Neural cell (in vitro differentiated cells): ENCODE data around the gene TRAK1. TPM values are rescaled to one million over a fixed set of nuclear protein-coding genes. Genes with fewer than 3 reads are reported as not detected.

Experiments
- H2AFZ ChIP-seq: fragments of 200-600, 300-800 bp; sonication (generic), shearing (Covaris generic); 2 replicates; pipeline ENCODE4 v1.6.0; 2014; ENCODE audit warnings: low read depth, mild to moderate bottlenecking, antibody characterized with exemption, low read length, moderate library complexity
- H3F3A ChIP-seq: fragments of 200-600 bp; shearing (Covaris generic); 2 replicates; pipeline ENCODE4 v1.6.1; 2016; ENCODE audit warnings: mild to moderate bottlenecking, moderate library complexity, mixed read lengths, antibody characterized with exemption, low read length; ENCODE audit not compliant: insufficient read depth, poor library complexity, severe bottlenecking
- H3K27ac ChIP-seq: fragments of 200-600, 300-800 bp; sonication (generic), shearing (Covaris generic); 2 replicates; pipeline ENCODE4 v1.5.1; 2014; ENCODE audit warnings: mild to moderate bottlenecking, low read length, moderate library complexity
- H3K27me3 ChIP-seq: fragments of 300-800, 200-600 bp; sonication (generic), shearing (Covaris generic); 2 replicates; pipeline ENCODE4 v1.6.0; 2014; ENCODE audit warnings: mild to moderate bottlenecking, low read depth, low read length, moderate library complexity; ENCODE audit not compliant: insufficient read depth
- H3K36me3 ChIP-seq: fragments of 300-800, 200-600 bp; sonication (generic), shearing (Covaris generic); 2 replicates; pipeline ENCODE4 v1.5.1; 2014; ENCODE audit warnings: mild to moderate bottlenecking, antibody characterized with exemption, low read length, moderate library complexity; ENCODE audit not compliant: insufficient read depth
- H3K4me2 ChIP-seq: fragments of 300-800, 200-600 bp; sonication (generic), shearing (Covaris generic); 2 replicates; pipeline ENCODE4 v1.6.0; 2014; ENCODE audit warnings: mild to moderate bottlenecking, low read length
- H3K4me3 ChIP-seq: fragments of 300-800, 200-600 bp; sonication (generic), shearing (Covaris generic); 2 replicates; pipeline ENCODE4 v1.5.1; 2014; ENCODE audit warnings: mild to moderate bottlenecking, low read length, moderate library complexity
- H3K79me2 ChIP-seq: fragments of 200-600 bp; shearing (Covaris generic); replicated peaks from 2 replicates; pipeline ENCODE4 v1.6.0; 2014; ENCODE audit warnings: mild to moderate bottlenecking, low read length, moderate library complexity; ENCODE audit not compliant: insufficient read depth
- H3K9ac ChIP-seq: fragments of 300-800, 200-600 bp; sonication (generic), shearing (Covaris generic); 2 replicates; pipeline ENCODE4 v1.6.1; 2016; ENCODE audit warnings: mild to moderate bottlenecking, low read length, mixed read lengths
- H3K9me2 ChIP-seq: fragments of 200-600 bp; shearing (Covaris generic); 2 replicates; pipeline ENCODE4 v1.6.1; 2016; ENCODE audit warnings: mild to moderate bottlenecking, low read length, mixed read lengths; ENCODE audit not compliant: insufficient read depth
- H3K9me3 ChIP-seq: fragments of 200-600, 300-800 bp; sonication (generic), shearing (Covaris generic); 2 replicates; pipeline ENCODE4 v1.6.1; 2016; ENCODE audit warnings: mild to moderate bottlenecking, mixed run types, low read length, moderate library complexity, mixed read lengths
- H4K20me1 ChIP-seq: fragments of 200-600 bp; shearing (Covaris generic); 2 replicates; pipeline ENCODE4 v1.6.1; 2016; ENCODE audit warnings: mild to moderate bottlenecking, mixed run types; ENCODE audit not compliant: insufficient read depth
- EP300 ChIP-seq: fragments of 450-650 bp; conservative IDR thresholded peaks from 2 replicates; pipeline ENCODE4 v1.6.1; 2014; ENCODE audit warnings: antibody characterized with exemption, mild to moderate bottlenecking, moderate library complexity; ENCODE audit not compliant: poor library complexity, severe bottlenecking
- EZH2 ChIP-seq: fragments of 200-600, 300-800 bp; shearing (Covaris generic), sonication (generic); IDR thresholded peaks from 2 replicates; pipeline ENCODE4 v1.6.1; 2014; ENCODE audit warnings: antibody characterized with exemption, low read length, borderline replicate concordance, mild to moderate bottlenecking; ENCODE audit not compliant: insufficient read depth, poor library complexity, severe bottlenecking
- MXI1 ChIP-seq: fragments of 450-650 bp; conservative IDR thresholded peaks from 2 replicates; pipeline ENCODE4 v1.6.1; 2014; ENCODE audit warnings: antibody characterized with exemption, mild to moderate bottlenecking; ENCODE audit not compliant: poor library complexity, severe bottlenecking
- POLR2AphosphoS5 ChIP-seq: IDR thresholded peaks from 2 replicates; pipeline ENCODE4 v1.6.1; 2012
- RAD21 ChIP-seq: fragments of 450-650 bp; conservative IDR thresholded peaks from 2 replicates; pipeline ENCODE4 v1.6.1; 2014; ENCODE audit warnings: antibody characterized with exemption, mild to moderate bottlenecking, moderate library complexity
- SMC3 ChIP-seq: fragments of 450-650 bp; conservative IDR thresholded peaks from 2 replicates; pipeline ENCODE4 v1.6.1; 2014; ENCODE audit warnings: antibody characterized with exemption, mild to moderate bottlenecking, moderate library complexity; ENCODE audit not compliant: poor library complexity
- TAF1 ChIP-seq: IDR thresholded peaks from 2 replicates; pipeline ENCODE4 v1.6.1; 2012; ENCODE audit warnings: low read depth
- polyA plus RNA-seq: library from polyadenylated mRNA; depleted of rRNA; stranded (reverse); fragments of >200 nt; gene quantifications from 2 replicates; pipeline ENCODE4 v1.2.3, GENCODE V29; 2014
- TF ChIP-seq, protein P1 (sequence below): fragments of 450-650 bp; IDR thresholded peaks from 2 replicates; pipeline ENCODE4 v1.5.1; 2014; ENCODE audit warnings: antibody characterized with exemption, mild to moderate bottlenecking, moderate library complexity; ENCODE audit not compliant: poor library complexity, severe bottlenecking
- TF ChIP-seq, protein P2 (sequence below): IDR thresholded peaks from 2 replicates; pipeline ENCODE4 v1.6.1; 2012; ENCODE audit warnings: borderline replicate concordance

The TRAK1 gene
- polyA plus RNA-seq, 1 donor from 2014 or later = 34.7 TPM

DNA sequence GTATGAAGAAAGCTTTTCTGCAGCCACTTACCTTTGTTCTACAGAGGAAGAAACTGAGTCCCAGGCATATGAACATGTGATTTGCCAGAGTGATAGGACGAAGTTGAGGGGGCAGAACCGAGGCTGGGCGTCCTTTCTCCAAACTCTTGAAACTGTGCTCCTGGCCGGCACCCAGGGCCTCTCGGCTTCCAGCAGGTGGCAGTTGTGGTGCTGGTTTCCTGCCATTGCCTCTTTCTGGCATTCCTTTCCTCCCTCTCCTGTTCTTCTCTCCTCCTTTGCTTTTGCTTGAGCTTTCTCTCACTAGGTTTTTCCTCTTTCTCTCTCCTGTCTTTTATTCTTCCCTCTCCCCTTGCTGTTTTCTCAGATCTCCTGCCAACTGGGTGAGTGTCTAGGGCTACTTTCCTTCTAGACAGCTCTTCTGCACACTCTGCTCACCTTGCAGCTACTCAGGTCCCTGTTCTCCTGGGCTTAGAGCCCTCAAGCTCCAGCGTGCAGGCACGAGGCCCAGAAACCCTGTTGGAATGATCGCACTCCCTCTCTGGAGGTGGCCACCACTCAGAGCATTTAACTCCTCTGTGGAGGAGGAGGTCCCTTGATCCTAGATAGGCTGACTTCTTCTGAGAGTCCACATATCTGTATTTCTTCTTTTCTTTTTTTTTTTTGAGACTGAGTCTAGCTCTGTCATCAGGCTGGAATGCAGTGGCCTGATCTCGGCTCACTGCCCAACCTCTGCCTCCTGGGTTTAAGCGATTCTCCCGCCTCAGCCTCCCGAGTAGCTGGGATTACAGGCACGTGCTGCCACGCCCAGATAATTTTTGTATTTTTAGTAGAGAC lies 26.2 kb downstream of the TRAK1 start:
- Histone ChIP-seq H3K9ac (no peak overlapping the region), H3K79me2 (no peaks in the 10 kb centered on the region), H3K27me3 (no peaks in the 10 kb centered on the region), H3K4me3 (no peak overlapping the region), H3K9me2 (no peaks in the 10 kb centered on the region), H3K36me3 (no peaks in the 10 kb centered on the region), H3K4me2 (no peak overlapping the region), H3K9me3 (no peaks in the 10 kb centered on the region), H3K27ac (no peak overlapping the region), H4K20me1 (no peaks in the 10 kb centered on the region), H2AFZ (no peak overlapping the region), H3F3A (no peaks in the 10 kb centered on the region)
- TF ChIP-seq TAF1 = no peak
- no peak for TF ChIP-seq EZH2
- TF ChIP-seq EP300 = no peak
- TF ChIP-seq RAD21 = peak; percentile 45
- no peak for TF ChIP-seq POLR2AphosphoS5
- TF ChIP-seq, protein P1, sequence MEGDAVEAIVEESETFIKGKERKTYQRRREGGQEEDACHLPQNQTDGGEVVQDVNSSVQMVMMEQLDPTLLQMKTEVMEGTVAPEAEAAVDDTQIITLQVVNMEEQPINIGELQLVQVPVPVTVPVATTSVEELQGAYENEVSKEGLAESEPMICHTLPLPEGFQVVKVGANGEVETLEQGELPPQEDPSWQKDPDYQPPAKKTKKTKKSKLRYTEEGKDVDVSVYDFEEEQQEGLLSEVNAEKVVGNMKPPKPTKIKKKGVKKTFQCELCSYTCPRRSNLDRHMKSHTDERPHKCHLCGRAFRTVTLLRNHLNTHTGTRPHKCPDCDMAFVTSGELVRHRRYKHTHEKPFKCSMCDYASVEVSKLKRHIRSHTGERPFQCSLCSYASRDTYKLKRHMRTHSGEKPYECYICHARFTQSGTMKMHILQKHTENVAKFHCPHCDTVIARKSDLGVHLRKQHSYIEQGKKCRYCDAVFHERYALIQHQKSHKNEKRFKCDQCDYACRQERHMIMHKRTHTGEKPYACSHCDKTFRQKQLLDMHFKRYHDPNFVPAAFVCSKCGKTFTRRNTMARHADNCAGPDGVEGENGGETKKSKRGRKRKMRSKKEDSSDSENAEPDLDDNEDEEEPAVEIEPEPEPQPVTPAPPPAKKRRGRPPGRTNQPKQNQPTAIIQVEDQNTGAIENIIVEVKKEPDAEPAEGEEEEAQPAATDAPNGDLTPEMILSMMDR = peak; percentile 47
- no peak for TF ChIP-seq MXI1
- TF ChIP-seq, protein P2, sequence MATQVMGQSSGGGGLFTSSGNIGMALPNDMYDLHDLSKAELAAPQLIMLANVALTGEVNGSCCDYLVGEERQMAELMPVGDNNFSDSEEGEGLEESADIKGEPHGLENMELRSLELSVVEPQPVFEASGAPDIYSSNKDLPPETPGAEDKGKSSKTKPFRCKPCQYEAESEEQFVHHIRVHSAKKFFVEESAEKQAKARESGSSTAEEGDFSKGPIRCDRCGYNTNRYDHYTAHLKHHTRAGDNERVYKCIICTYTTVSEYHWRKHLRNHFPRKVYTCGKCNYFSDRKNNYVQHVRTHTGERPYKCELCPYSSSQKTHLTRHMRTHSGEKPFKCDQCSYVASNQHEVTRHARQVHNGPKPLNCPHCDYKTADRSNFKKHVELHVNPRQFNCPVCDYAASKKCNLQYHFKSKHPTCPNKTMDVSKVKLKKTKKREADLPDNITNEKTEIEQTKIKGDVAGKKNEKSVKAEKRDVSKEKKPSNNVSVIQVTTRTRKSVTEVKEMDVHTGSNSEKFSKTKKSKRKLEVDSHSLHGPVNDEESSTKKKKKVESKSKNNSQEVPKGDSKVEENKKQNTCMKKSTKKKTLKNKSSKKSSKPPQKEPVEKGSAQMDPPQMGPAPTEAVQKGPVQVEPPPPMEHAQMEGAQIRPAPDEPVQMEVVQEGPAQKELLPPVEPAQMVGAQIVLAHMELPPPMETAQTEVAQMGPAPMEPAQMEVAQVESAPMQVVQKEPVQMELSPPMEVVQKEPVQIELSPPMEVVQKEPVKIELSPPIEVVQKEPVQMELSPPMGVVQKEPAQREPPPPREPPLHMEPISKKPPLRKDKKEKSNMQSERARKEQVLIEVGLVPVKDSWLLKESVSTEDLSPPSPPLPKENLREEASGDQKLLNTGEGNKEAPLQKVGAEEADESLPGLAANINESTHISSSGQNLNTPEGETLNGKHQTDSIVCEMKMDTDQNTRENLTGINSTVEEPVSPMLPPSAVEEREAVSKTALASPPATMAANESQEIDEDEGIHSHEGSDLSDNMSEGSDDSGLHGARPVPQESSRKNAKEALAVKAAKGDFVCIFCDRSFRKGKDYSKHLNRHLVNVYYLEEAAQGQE = no peak
- peak; percentile 62 for TF ChIP-seq SMC3

DNA sequence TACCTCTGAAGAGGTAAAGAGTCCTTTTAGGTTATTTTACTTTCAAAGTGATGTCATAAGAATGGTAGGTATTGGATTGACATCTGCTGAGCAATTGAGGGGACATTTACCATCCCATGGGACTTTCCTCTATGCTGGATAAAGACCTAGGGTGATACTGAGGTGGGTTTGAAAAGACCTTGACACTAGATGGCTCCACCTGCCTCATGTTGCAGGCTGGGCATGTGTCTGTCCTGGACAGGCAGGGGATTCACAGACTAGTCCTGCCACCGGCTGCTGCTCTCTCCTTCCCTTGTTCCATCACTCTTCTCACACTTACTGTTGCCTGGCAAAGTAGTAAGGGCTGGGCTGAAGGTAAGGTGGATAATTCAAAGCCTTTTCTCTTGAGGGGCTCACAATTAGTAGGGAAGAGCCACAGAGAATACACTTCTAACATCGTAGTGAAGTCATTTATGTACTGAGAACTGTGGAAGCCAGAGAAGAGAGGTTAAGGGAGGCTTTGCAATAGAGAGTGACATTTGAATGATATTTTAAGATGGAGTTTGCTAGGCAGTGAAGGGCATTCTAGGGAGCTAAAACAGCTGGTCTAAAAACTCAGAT lies 27.7 kb downstream of the TRAK1 start:
- Histone ChIP-seq H3K27me3 (no peaks in the 10 kb centered on the region), H3K9me2 (no peaks in the 10 kb centered on the region), H3K4me2 (no peak overlapping the region), H3K36me3 (no peaks in the 10 kb centered on the region), H3K27ac (no peak overlapping the region), H3K9me3 (no peaks in the 10 kb centered on the region), H4K20me1 (no peaks in the 10 kb centered on the region), H3K9ac (no peak overlapping the region), H3K4me3 (no peak overlapping the region), H3F3A (no peaks in the 10 kb centered on the region), H2AFZ (no peak overlapping the region), H3K79me2 (no peaks in the 10 kb centered on the region)
- TF ChIP-seq MXI1 (no peak), RAD21 (peak; percentile 58), POLR2AphosphoS5 (no peak), SMC3 (peak; percentile 57), EZH2 (no peak), TAF1 (no peak)
- TF ChIP-seq, protein P2 = no peak
- TF ChIP-seq, protein P1 = peak; percentile 57
